GM19240 (cell line): ENCODE results near the gene SLC49A3.

Source experiments
- DNase-seq: peaks from one replicate; pipeline ENCODE4 v3.0.0; 2011; ENCODE audit warnings: low spot score; ENCODE audit not compliant: insufficient read length

Gene SLC49A3

GRCh38 chr4:666822-667544 lies 22.0 kb downstream of the SLC49A3 start:
- DNase-seq, result no peak

- no peak for DNase-seq
Observed at GRCh38 chr4:666436-666810, 22.5 kb downstream of the SLC49A3 start.

- no peak for DNase-seq
Observed at GRCh38 chr4:665751-666435, 23.1 kb downstream of the SLC49A3 start.

- no peak for DNase-seq
Observed at GRCh38 chr4:665381-665750, 23.6 kb downstream of the SLC49A3 start.

GRCh38 chr4:664713-665231 lies 24.2 kb downstream of the SLC49A3 start:
- no peak for DNase-seq

- DNase-seq, result no peak
Observed at GRCh38 chr4:663438-664428, 25.2 kb downstream of the SLC49A3 start.

GRCh38 chr4:663046-663437 lies 25.9 kb downstream of the SLC49A3 start:
- no peak for DNase-seq

- no peak for DNase-seq
Observed at GRCh38 chr4:661881-662761, 26.8 kb downstream of the SLC49A3 start.

- no peak for DNase-seq
Observed at GRCh38 chr4:661231-661630, 27.7 kb downstream of the SLC49A3 start.

- DNase-seq, result no peak
Observed at GRCh38 chr4:660401-660800, 28.6 kb downstream of the SLC49A3 start.

GRCh38 chr4:659851-660250 lies 29.1 kb downstream of the SLC49A3 start:
- DNase-seq, result no peak

GRCh38 chr4:658681-659667 lies 30.0 kb downstream of the SLC49A3 start:
- no peak for DNase-seq

GRCh38 chr4:657834-658667 lies 30.9 kb downstream of the SLC49A3 start:
- no peak for DNase-seq

- no peak for DNase-seq
Observed at GRCh38 chr4:657338-657833, 31.6 kb downstream of the SLC49A3 start.

- DNase-seq, result no peak
Observed at GRCh38 chr4:656436-657337, 32.3 kb downstream of the SLC49A3 start.

GRCh38 chr4:655464-656151 lies 33.3 kb downstream of the SLC49A3 start:
- no peak for DNase-seq
